ENCODE data around the gene DDX42.

Gene DDX42

GRCh38 chr17:63819585-63820537, 45.9 kb downstream of the DDX42 start:
- H3K4me3 ChIP-seq (ENCODE audit: control insufficient read depth in 1 of 7, extremely low read depth in 1 of 7, insufficient read depth in 4 of 7, low read depth in 2 of 7, low read length in 6 of 7): peak overlapping the region in 1 of 7 experiments; percentile 9
- no peaks in the 10 kb centered on the region for H3K9me3 ChIP-seq (ENCODE audit: control extremely low read depth in 1 of 5, control insufficient read depth in 4 of 5, insufficient read depth in 2 of 5, low read depth in 1 of 5, low read length in 4 of 5)
- no peak for DNase-seq
- H3K36me3 ChIP-seq (ENCODE audit: control insufficient read depth in 4 of 4, insufficient read depth in 4 of 4, low read length in 3 of 4): peaks cover 40 to 97% (median 84%) of the 10 kb centered on the region in 4 experiments
- POLR2A ChIA-PET: interaction anchor here (0.5 kb wide), 1 partner anchor 8 kb away, joined by 4 read pairs; no protein-coding TSS in a partner anchor
- H3K4me1 ChIP-seq (ENCODE audit: control extremely low read depth in 1 of 4, control insufficient read depth in 4 of 4, insufficient read depth in 4 of 4, low read length in 3 of 4): peaks cover 0 to 8% (median 2%) of the 10 kb centered on the region in 4 experiments
- no peaks in the 10 kb centered on the region for H3K27me3 ChIP-seq (replicated peaks in 2 of 5; ENCODE audit: control insufficient read depth in 4 of 5, insufficient read depth in 5 of 5, low read length in 4 of 5)
- CTCF ChIA-PET: interaction anchor here (0.9 to 2.9 kb wide), 5 partner anchors 11 to 34 kb away, joined by 4 to 10 read pairs (median 7); no protein-coding TSS in a partner anchor
- 78% methylated on average over 20 of the region's 21 CpGs for WGBS (ENCODE audit: insufficient coverage)
- no peak overlapping the region for H3K27ac ChIP-seq (ENCODE audit: insufficient read depth in 1 of 2, low read depth in 1 of 2, low read length in 2 of 2, poor library complexity in 1 of 2, severe bottlenecking in 2 of 2)

DNA sequence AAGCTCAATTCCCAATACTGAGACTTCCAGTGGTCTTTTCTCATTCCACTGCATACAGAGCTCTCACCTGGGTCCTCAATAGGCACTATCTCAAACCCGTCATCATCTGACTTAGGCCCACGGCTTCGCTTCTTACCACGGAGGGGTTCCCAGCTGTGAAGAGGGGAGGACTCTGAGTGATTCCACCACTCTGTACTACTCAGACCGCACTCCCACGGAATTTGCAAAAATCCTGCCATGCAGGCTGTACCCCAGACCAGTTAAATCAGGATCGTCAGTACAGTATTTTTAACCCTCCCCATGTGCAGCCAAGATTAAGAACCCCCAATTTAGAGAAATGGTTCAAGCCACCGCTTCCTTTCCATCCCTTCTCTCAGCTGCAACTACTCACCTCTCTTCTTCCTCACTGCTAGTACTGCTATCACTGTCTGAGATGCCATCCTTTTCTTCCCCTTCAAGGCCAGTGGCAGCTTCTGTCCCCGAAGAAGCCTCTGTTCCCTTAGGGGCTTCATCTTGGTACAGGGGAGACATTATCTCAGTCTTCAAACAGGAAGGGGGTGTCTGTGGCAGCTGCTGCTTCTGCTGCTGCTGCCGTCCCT, 47.1 kb downstream of the DDX42 start:
- POLR2A ChIA-PET: interaction anchor here (0.5 kb wide), 1 partner anchor 9 kb away, joined by 4 read pairs; no protein-coding TSS in a partner anchor
- Histone ChIP-seq H3K4me3 (ENCODE audit: control insufficient read depth in 1 of 7, extremely low read depth in 1 of 7, insufficient read depth in 4 of 7, low read depth in 2 of 7, low read length in 6 of 7) (no peak overlapping the region), H3K9me3 (ENCODE audit: control extremely low read depth in 1 of 5, control insufficient read depth in 4 of 5, insufficient read depth in 2 of 5, low read depth in 1 of 5, low read length in 4 of 5) (no peaks in the 10 kb centered on the region), H3K36me3 (ENCODE audit: control insufficient read depth in 4 of 4, insufficient read depth in 4 of 4, low read length in 3 of 4) (peaks cover 31 to 95% (median 80%) of the 10 kb centered on the region in 4 experiments), H3K27ac (ENCODE audit: insufficient read depth in 1 of 2, low read depth in 1 of 2, low read length in 2 of 2, poor library complexity in 1 of 2, severe bottlenecking in 2 of 2) (no peak overlapping the region), H3K27me3 (replicated peaks in 2 of 5; ENCODE audit: control insufficient read depth in 4 of 5, insufficient read depth in 5 of 5, low read length in 4 of 5) (no peaks in the 10 kb centered on the region), H3K4me1 (ENCODE audit: control extremely low read depth in 1 of 4, control insufficient read depth in 4 of 4, insufficient read depth in 4 of 4, low read length in 3 of 4) (peaks cover 2 to 13% (median 5%) of the 10 kb centered on the region in 4 experiments)
- CTCF ChIA-PET: interaction anchor here (0.9 to 2.9 kb wide), 5 partner anchors 9 to 17 kb away, joined by 4 to 10 read pairs (median 7); no protein-coding TSS in a partner anchor
- DNase-seq: no peak
- WGBS (ENCODE audit: insufficient coverage): 94% methylated on average over 9 of the region's 10 CpGs

GRCh38 chr17:63821804-63822203, 47.8 kb downstream of the DDX42 start:
- Histone ChIP-seq H3K4me3 (ENCODE audit: control insufficient read depth in 1 of 7, extremely low read depth in 1 of 7, insufficient read depth in 4 of 7, low read depth in 2 of 7, low read length in 6 of 7) (no peak overlapping the region), H3K27me3 (replicated peaks in 2 of 5; ENCODE audit: control insufficient read depth in 4 of 5, insufficient read depth in 5 of 5, low read length in 4 of 5) (no peaks in the 10 kb centered on the region), H3K36me3 (ENCODE audit: control insufficient read depth in 4 of 4, insufficient read depth in 4 of 4, low read length in 3 of 4) (peaks cover 28 to 87% (median 73%) of the 10 kb centered on the region in 4 experiments), H3K9me3 (ENCODE audit: control extremely low read depth in 1 of 5, control insufficient read depth in 4 of 5, insufficient read depth in 2 of 5, low read depth in 1 of 5, low read length in 4 of 5) (no peaks in the 10 kb centered on the region), H3K4me1 (ENCODE audit: control extremely low read depth in 1 of 4, control insufficient read depth in 4 of 4, insufficient read depth in 4 of 4, low read length in 3 of 4) (peaks cover 4 to 17% (median 11%) of the 10 kb centered on the region in 4 experiments), H3K27ac (ENCODE audit: insufficient read depth in 1 of 2, low read depth in 1 of 2, low read length in 2 of 2, poor library complexity in 1 of 2, severe bottlenecking in 2 of 2) (no peak overlapping the region)
- DNase-seq: no peak
- ChIA-PET CTCF (interaction anchor here (0.6 to 2.9 kb wide), 5 partner anchors 9 to 66 kb away, joined by 4 to 10 read pairs (median 7); no protein-coding TSS in a partner anchor), POLR2A (no interaction called here)
- WGBS (ENCODE audit: insufficient coverage): 96% methylated on average over 5 of the region's 6 CpGs

GRCh38 chr17:63822537-63822936, 48.6 kb downstream of the DDX42 start:
- POLR2A ChIA-PET: no interaction called here
- DNase-seq: no peak
- H3K9me3 ChIP-seq (ENCODE audit: control extremely low read depth in 1 of 5, control insufficient read depth in 4 of 5, insufficient read depth in 2 of 5, low read depth in 1 of 5, low read length in 4 of 5): no peaks in the 10 kb centered on the region
- CTCF ChIA-PET: interaction anchor here (2.9 kb wide), 1 partner anchor 11 kb away, joined by 10 read pairs; no protein-coding TSS in a partner anchor
- peaks cover 4 to 17% (median 11%) of the 10 kb centered on the region in 4 experiments for H3K4me1 ChIP-seq (ENCODE audit: control extremely low read depth in 1 of 4, control insufficient read depth in 4 of 4, insufficient read depth in 4 of 4, low read length in 3 of 4)
- H3K4me3 ChIP-seq (ENCODE audit: control insufficient read depth in 1 of 7, extremely low read depth in 1 of 7, insufficient read depth in 4 of 7, low read depth in 2 of 7, low read length in 6 of 7): no peak overlapping the region
- H3K36me3 ChIP-seq (ENCODE audit: control insufficient read depth in 4 of 4, insufficient read depth in 4 of 4, low read length in 3 of 4): peaks cover 28 to 80% (median 66%) of the 10 kb centered on the region in 4 experiments
- H3K27me3 ChIP-seq (replicated peaks in 2 of 5; ENCODE audit: control insufficient read depth in 4 of 5, insufficient read depth in 5 of 5, low read length in 4 of 5): no peaks in the 10 kb centered on the region
- no peak overlapping the region for H3K27ac ChIP-seq (ENCODE audit: insufficient read depth in 1 of 2, low read depth in 1 of 2, low read length in 2 of 2, poor library complexity in 1 of 2, severe bottlenecking in 2 of 2)

GRCh38 chr17:63823659-63824331, 49.8 kb downstream of the DDX42 start:
- Histone ChIP-seq H3K27ac (ENCODE audit: insufficient read depth in 1 of 2, low read depth in 1 of 2, low read length in 2 of 2, poor library complexity in 1 of 2, severe bottlenecking in 2 of 2) (no peak overlapping the region), H3K4me1 (ENCODE audit: control extremely low read depth in 1 of 4, control insufficient read depth in 4 of 4, insufficient read depth in 4 of 4, low read length in 3 of 4) (peaks cover 12 to 28% (median 16%) of the 10 kb centered on the region in 4 experiments), H3K27me3 (replicated peaks in 2 of 5; ENCODE audit: control insufficient read depth in 4 of 5, insufficient read depth in 5 of 5, low read length in 4 of 5) (no peaks in the 10 kb centered on the region), H3K36me3 (ENCODE audit: control insufficient read depth in 4 of 4, insufficient read depth in 4 of 4, low read length in 3 of 4) (peaks cover 21 to 72% (median 53%) of the 10 kb centered on the region in 4 experiments), H3K9me3 (ENCODE audit: control extremely low read depth in 1 of 5, control insufficient read depth in 4 of 5, insufficient read depth in 2 of 5, low read depth in 1 of 5, low read length in 4 of 5) (no peaks in the 10 kb centered on the region), H3K4me3 (ENCODE audit: control insufficient read depth in 1 of 7, extremely low read depth in 1 of 7, insufficient read depth in 4 of 7, low read depth in 2 of 7, low read length in 6 of 7) (no peak overlapping the region)
- WGBS (ENCODE audit: insufficient coverage): 95% methylated on average over 10 of the region's 13 CpGs
- no peak for DNase-seq
- POLR2A ChIA-PET: interaction anchor here (0.7 to 1.1 kb wide), 2 partner anchors 24 to 131 kb away, joined by 4 read pairs; no protein-coding TSS in a partner anchor
- CTCF ChIA-PET: interaction anchor here (0.9 to 1.7 kb wide), 4 partner anchors 10 to 125 kb away, joined by 3 to 8 read pairs (median 4); no protein-coding TSS in a partner anchor

- Histone ChIP-seq H3K27me3 (replicated peaks in 2 of 5; ENCODE audit: control insufficient read depth in 4 of 5, insufficient read depth in 5 of 5, low read length in 4 of 5) (no peaks in the 10 kb centered on the region), H3K9me3 (ENCODE audit: control extremely low read depth in 1 of 5, control insufficient read depth in 4 of 5, insufficient read depth in 2 of 5, low read depth in 1 of 5, low read length in 4 of 5) (no peaks in the 10 kb centered on the region), H3K36me3 (ENCODE audit: control insufficient read depth in 4 of 4, insufficient read depth in 4 of 4, low read length in 3 of 4) (peaks cover 21 to 72% (median 52%) of the 10 kb centered on the region in 4 experiments), H3K27ac (ENCODE audit: insufficient read depth in 1 of 2, low read depth in 1 of 2, low read length in 2 of 2, poor library complexity in 1 of 2, severe bottlenecking in 2 of 2) (no peak overlapping the region), H3K4me3 (ENCODE audit: control insufficient read depth in 1 of 7, extremely low read depth in 1 of 7, insufficient read depth in 4 of 7, low read depth in 2 of 7, low read length in 6 of 7) (no peak overlapping the region), H3K4me1 (ENCODE audit: control extremely low read depth in 1 of 4, control insufficient read depth in 4 of 4, insufficient read depth in 4 of 4, low read length in 3 of 4) (peaks cover 11 to 30% (median 17%) of the 10 kb centered on the region in 4 experiments)
- CTCF ChIA-PET: interaction anchor here (0.9 to 1.8 kb wide), 5 partner anchors 10 to 126 kb away, joined by 3 to 8 read pairs (median 4); no protein-coding TSS in a partner anchor
- POLR2A ChIA-PET: interaction anchor here (1.1 kb wide), 1 partner anchor 25 kb away, joined by 4 read pairs; no protein-coding TSS in a partner anchor
- WGBS (ENCODE audit: insufficient coverage): 98% methylated on average over 7 of the region's 9 CpGs
- DNase-seq: no peak
Measured at GRCh38 chr17:63824362-63824761, 50.4 kb downstream of the DDX42 start.

Data from common myeloid progenitor, CD34-positive (primary cell).